Inflammatory macrophage treated with lipopolysaccharide for 1 hour (primary cell): Measurements from ENCODE around the gene PDZRN4.
A peak's percentile ranks its signal among the peaks of the same experiment; 100 is the strongest.
"Not testable (repeated sequence)": the region's sequence is repeated elsewhere in the genome, so short reads cannot be mapped to it uniquely, and the experiment has no call there.

ENCODE experiments used
- DNase-seq, 2 donors: peaks; one replicate each; pipeline ENCODE4 v3.0.0-alpha.2; 2020 to 2022

PDZRN4 gene

DNA sequence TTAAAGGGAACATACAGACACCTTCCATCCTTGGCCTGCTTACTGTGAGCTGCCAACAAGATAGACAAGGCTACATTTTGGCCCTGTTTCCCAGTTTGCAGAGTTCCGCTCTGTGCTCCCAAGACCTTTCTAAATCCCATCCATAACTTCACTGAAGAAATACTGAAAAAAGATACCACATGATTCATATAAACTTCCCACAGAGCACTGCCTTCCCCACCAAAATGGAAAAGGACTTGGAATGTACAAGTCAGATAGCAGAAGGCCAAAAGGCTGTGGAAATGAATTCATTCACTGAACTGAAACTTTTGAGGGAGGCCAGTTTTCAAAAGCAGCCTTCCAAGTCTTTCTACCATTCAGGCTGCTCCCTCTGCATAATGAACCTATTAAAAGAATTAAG, 29.6 kb downstream of the PDZRN4 start:
- DNase-seq, result no peak

DNA sequence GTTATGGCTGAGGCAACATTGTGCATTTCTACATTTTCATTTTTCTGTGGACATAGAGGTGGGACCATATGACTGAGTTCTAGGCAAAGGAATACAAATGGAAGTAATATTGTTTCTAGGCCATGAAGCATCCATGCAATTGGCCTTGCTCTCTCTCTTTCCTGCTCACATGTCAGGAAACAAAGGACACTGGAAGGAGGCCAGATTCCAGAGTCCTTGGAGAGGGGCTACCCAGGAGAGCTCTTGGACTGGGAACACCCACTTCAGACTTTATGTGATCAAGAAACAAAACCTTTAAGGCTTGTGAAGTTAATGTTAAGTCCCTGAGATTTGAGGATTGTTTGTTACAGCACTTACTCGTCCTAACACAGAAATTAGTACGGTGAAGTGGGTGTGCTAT, 32.8 kb downstream of the PDZRN4 start:
- no peak for DNase-seq

GRCh38 chr12:41221491-41221890, 33.4 kb downstream of the PDZRN4 start:
- no peak for DNase-seq

- DNase-seq, result no peak
Observed at GRCh38 chr12:41223600-41223999, 35.5 kb downstream of the PDZRN4 start.

DNA sequence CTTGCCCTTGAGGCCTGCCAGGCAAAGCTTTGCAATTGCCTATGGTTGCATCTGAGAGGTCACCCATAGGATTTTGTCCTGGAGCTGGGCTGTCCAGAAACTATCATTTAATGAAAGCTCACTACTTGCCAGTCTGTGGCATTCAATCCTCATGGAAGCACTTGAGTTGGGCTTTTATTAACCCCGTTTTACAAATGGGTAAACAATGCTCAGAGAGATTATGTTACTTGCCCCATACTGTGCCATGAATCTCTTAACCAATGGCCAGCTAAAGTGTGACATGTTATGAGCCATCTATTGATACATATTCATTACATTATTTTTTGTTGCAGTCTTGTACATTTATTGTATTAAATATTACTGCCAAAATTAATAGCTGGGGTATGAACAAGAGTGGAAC, 35.9 kb downstream of the PDZRN4 start:
- DNase-seq, result no peak

DNA sequence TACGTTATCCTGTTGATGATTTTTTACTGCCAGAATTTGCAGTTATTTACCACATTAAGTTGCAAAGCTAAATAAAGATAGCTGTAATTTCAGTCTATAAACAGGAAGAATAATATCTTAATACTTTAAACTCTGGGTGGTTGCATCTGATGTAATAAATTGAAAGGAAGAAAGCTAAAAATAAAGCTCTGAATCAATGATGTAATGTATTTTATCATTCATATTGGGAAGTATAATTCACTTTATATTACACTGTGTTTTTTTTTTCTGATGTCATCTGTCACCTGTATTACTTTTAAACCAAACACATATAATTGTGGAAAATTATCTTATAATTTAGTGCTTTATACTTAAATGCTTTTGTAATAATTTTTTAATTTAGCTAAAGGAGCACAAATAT, 37.1 kb downstream of the PDZRN4 start:
- DNase-seq, result no peak

GRCh38 chr12:41228066-41228820, 40.1 kb downstream of the PDZRN4 start:
- no peak for DNase-seq

DNA sequence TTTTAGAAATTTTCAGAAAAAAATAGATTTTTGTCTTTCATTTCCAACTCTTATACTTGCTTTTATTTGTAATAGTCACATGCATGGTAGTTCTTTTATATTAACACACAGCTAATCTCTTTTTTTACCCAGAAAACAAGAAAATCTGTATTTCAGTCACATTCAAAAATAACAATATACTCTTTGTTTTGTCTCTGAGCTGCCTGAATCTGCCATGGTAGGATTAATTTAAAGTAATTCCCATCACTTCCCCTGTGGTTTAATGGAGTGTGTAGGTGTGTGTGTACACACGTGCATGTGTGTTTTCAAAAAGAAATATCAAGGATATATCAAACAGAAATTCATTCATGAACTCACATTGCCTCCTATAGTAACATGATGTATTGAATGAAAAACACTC, 42.6 kb downstream of the PDZRN4 start:
- DNase-seq, result no peak

DNA sequence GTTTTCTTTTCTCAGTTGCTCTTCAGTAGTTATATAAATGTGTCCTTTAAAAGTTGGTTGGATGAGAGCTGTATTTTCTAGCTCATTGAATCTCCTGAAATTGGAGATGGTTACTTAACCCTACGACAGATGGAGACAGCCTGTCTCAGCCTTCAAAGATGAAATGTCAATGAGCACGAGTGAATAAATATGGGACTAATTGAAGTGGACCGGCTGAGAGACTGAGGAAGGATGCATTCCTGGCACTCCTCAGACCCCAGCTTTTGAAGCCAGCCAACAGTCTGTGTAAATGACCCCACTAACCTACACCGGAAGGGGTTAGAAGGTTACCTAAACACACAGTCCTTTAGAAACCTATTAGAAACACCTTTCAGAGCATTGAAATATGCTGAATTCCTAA, 46.6 kb downstream of the PDZRN4 start:
- DNase-seq, result no peak

GRCh38 chr12:41242603-41243002, 54.5 kb downstream of the PDZRN4 start:
- no peak for DNase-seq

GRCh38 chr12:41248391-41248790, 60.3 kb downstream of the PDZRN4 start:
- DNase-seq, result no peak

DNA sequence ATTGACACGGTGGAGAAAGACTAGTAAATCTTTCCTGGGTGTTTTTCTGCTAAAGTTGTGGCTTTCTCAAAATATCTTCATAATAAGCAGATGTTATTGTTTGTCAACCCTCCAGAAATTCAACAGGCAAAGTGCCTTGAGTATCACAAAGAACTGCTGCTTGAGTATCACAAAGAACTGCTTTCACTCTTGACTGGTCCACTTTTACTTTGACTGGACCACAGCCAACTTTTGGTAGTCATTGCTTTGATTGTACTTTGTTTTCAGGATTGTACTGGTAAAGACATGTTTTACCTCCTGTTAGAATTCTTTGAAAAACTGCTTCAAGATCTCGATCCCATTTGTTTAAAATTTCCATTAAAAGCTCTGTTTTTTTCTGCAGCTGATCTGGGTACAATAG, 62.6 kb downstream of the PDZRN4 start:
- no peak for DNase-seq

DNA sequence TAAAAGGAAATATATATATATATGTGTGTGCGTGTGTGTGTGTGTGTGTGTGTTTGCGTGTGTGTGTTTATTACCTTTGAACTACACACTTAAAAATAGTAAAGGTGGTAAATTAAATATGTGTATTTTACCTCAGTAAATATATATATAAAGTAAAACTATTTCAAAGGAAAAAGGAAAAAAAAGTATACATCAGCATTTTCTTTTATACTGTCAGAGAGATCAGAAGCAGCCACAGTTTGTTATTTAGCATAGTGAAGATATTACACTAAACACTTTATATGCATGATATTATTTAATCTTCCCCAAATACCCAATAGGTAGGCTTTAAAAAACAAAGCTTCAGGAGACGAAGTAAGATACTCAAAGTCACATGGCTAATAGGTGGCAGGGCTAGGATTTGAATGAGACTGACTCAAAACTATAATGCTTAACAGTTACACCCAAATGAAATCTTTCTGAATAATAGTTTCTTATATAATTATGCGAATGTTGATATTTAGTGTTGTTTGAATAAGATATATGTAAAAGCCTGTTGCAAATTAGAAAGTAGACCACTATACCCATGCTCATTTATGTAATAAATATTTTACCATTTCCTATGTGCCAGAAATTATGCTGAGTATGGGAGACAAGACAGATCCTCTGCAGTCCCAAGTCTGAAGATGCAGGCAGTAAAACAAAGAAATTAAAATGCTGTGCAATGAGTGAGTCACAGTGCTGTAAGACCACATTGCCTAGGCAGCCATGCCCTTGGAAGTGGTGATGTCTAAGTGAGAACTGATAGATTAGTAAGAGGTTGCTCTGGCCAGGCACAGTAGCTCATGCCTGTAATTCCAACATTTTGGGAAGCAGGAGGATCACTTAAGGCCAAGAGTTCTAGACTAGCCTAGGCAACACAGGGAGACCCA, 66.1 kb downstream of the PDZRN4 start:
- no peak for DNase-seq

- not testable (repeated sequence) for DNase-seq
Observed at GRCh38 chr12:41263196-41263595, 75.1 kb downstream of the PDZRN4 start.

- DNase-seq, result peak in 1 of 2 donors; percentile 8
Observed at GRCh38 chr12:41264281-41264680, 76.2 kb downstream of the PDZRN4 start.

GRCh38 chr12:41269056-41269455, 80.9 kb downstream of the PDZRN4 start:
- no peak for DNase-seq

- DNase-seq, result no peak
Observed at GRCh38 chr12:41271489-41271888, 83.4 kb downstream of the PDZRN4 start.

- no peak for DNase-seq
Observed at GRCh38 chr12:41274643-41275042, 86.5 kb downstream of the PDZRN4 start.

DNA sequence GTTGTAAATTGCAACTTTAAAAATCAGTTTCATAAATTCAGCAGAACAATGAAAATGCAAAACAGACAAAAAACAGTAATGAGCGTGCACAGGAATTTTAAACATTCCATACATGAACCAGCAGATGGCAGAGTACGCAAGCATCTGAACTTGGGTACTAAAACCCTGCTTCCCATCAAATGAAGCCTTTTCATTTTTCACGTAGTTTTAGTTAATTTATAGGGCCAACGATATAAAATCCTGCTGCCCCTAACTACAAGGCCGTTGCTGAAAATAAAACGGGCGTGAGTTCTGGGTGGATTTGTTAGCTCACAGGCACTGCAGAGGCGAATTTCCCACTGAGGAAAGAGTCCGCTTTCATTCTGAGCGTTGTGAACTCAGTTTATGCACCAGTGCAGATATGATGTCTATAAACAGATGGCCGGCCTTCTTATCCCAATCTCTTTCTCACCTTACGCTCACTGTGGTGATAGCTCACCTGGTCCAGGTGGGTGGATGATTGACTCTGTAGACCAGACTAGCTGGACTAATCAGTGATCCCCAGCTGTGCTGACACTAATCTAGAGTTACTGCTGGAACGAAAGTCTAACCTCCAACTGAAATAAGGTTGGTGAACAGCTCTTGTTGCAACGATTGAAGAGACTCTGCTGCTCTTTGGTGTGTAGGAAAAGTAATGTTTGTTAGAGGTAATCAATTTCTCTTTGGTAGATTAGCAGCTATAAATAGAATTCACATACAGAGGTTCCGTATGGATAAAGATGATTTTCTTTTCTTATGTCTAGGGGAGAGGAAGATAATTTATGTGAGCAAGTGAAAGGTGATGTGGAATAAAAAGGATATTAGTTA, 89.2 kb downstream of the PDZRN4 start:
- peak; percentile 7 to 64 for DNase-seq

- DNase-seq, result no peak
Observed at GRCh38 chr12:41277946-41278267, 89.8 kb downstream of the PDZRN4 start.

DNA sequence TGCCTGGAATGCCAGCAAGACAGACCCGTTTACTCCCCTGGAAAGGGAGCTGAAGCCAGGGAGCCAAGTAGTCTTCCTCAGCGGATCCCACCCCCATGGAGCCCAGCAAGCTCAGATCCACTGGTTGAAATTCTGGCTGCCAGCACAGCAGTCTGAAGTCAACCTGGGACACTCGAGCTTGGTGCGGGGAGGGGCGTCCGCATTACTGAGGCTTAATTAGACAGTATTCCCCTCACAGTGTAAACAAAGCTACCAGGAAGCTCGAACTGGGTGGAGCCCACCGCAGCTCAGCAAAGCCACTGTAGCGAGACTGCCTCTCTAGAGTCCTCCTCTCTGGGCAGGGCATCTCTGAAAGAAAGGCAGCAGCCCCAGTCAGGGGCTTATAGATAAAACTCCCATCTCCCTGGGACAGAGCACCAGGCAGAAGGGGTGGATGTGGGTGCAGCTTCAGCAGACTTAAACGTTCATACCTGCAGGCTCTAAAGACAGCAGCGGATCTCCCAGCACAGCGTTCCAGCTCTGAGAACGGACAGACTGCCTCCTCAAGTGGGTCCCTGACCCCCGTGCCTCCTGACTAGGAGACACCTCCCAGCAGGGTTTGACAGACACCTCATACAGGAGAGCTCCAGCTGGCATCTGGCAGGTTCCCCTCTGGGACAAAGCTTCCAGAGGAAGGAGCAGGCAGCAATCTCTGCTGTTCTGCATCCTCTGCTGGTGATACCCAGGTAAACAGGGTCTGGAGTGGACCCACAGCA, 92.4 kb downstream of the PDZRN4 start:
- DNase-seq, result not testable (repeated sequence)

DNA sequence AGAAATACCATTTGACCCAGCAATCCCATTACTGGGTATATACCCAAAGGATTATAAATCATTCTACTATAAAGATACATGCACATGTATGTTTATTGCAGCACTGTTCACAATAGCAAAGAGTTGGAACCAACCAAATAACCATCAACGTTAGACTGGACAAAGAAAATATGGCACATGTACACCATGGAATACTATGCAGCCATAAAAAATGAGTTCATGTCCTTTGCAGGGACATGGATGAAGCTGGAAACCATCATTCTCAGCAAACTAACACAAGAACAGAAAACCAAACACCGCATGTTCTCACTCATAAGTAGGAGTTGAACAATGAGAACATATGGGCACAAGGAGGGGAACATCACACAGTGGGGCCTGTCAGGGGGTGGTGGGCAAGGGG, 97.3 kb downstream of the PDZRN4 start:
- DNase-seq, result not testable (repeated sequence)

DNA sequence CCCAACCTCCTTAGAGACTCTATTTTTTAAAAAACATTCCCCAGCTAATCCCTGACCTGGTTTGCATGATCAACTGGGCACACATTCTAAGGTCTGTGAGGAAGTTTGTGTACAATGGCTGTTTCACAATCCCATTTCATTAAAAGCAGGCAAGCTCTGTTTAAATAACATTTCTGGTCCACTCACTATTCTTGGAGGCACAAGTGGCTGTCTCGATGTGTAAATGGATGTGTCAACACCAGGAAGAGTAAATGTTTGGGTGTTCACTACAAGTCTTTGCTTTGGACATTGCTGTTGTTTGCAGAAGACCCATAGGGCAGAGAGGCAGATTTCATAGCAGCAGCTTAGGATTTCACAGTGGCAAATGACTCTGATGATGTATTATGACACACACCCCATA, 98.3 kb downstream of the PDZRN4 start:
- DNase-seq, result peak in 1 of 2 donors; percentile 12
